A172 (cell line): ENCODE data around the gene INPP5A. TPM values are rescaled to one million over a fixed set of nuclear protein-coding genes. Genes with fewer than 3 reads are reported as not detected.
"Not testable (repeated sequence)": the region's sequence is repeated elsewhere in the genome, so short reads cannot be mapped to it uniquely, and the experiment has no call there.

Experiments
- DNase-seq: peaks from one replicate; pipeline ENCODE4 v3.0.0-alpha.2; 2015; ENCODE audit warnings: low spot score
- total RNA-seq: library from RNA; depleted of rRNA; stranded (reverse); fragments of >200 nt; shearing (Covaris generic); gene quantifications from 2 replicates; pipeline ENCODE4 v1.2.3, GENCODE V29; 2014

The INPP5A gene
- total RNA-seq, 1 experiment from 2014 or later = 13.1 TPM

DNA sequence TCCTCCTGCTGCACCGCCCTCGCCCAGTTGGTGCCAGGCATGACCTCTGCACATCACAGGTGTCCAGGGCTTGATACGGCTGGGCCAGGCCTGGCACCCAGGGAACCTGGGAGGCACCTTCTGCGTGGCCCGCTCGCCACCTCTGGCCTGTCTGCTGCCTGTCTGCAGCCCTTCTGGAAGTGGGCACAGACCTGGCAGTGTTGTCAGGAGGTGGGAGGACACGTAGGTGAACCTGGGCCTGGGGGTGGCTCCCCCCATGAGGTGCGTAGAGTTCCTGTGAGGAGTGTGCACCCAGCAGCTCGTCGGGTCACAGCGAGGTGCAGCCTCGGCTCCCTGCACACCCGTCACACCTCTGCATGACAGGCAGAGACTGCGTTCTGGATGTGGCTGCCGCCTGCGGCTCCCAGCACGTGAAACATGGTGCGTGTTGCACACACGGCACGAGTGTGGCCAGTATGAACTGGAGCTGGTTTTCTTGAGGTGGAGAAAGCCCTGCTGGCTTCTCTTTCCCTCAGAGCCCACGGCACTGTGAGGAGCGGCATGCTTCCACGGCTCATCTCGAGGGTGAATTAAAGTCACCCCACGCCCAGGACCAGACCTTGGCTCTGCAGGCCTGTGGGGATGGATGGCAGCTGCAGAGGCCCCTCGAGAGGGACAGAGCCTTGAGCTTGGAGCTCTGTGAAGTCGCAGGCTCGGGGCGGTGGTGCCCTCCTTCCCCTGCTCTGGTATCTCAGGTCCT lies 24.8 kb downstream of the INPP5A start:
- no peak for DNase-seq

DNA sequence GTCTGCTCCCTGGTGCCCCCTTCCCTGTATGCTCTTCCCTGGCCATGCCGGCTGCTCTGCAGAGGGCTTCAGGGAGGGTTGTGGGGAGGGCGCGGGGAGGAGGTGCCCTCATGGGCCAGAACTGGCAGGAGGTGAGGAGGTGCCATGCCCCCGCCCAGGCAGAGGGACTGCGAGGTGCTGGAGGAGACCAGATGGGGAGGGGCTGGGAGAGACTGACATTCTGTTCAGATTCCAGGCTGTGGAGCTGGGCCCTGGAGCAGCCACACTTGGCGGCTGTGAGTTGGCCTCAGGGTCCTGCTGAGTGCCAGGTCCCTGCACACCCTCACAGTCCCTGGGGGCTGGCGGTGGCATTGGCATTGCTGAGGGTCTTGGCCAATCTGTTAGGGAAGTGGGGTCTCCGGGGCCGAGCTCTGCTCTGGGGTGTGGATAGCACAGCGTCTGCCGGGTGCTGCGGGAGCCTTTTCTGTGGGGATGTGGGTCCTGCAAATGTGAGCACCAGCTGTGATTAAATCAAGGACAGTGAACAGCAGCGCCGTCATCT lies 25.4 kb downstream of the INPP5A start:
- no peak for DNase-seq

DNA sequence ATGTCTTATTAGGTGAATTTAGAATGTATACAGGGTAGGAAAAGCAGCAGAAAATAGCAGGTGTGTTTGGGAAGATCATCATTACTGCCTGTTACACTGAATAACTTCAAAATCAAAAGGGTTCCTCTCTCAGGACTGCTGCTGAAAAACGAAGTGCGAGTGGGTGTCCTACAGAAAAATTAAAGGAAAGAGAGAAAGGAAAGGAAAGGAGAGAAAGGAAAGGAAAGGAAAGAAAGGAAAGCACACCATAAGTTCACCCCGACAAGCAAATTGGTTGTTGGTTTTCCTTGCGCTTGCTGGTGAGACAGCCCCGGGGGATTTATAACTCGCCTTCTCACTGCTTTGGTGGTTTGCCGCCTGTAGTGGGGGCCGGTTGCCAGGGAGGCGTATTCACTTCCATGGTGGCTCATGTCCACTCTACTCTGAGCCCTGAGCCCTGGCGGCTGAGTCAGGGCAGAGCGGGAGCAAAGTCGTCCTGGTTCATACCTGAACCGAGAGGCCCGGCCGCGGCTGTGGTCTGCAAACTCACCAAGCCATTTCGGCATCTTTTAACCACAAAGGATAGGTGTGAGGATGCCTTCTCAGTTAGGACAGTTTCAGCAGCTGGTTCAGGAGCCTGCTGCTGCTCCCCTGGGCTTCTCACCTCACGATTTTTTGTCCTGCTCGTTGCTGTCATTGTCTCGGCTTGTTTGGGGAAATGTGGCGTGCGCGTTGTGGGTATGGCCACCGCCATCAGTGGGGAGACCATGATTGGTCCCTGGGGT lies 26.1 kb downstream of the INPP5A start:
- peak; percentile 65 for DNase-seq

DNA sequence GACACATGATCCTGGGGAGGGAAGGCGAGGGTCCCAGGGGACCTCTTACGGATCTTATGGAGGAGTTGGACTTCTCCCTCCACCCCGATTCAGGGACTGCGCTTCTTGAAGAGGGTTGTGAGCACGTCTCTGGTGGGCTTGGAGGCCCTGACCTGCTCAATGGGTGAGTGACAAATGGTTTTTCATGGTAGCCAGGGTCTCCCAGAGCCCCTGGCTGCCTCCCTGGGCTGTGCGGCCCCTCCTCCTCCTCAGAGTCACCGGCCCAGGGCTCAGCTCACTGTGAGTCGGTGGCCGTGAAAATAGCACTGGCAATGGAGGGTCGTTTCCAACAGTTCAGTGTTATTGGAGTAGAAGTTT lies 26.6 kb downstream of the INPP5A start:
- no peak for DNase-seq

DNA sequence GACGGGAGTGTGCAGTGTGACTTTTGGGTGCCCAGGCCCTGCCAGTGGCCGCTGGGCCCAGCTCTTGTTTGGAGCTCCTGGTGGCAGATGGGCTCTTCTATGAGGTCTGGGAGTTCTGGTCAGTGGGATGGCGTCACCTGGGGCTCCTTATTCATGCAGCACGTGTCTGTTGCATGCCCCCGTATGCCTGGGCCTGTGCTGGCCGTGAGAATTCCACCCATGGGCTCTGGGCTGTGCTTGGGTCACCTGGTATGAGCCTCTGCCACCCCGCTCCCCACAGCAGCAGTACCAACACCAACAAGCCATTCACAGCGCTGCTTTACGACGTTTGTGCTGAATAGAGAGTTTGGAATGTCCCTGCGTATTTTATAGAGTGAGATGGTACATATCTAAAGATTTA lies 27.1 kb downstream of the INPP5A start:
- no peak for DNase-seq

DNA sequence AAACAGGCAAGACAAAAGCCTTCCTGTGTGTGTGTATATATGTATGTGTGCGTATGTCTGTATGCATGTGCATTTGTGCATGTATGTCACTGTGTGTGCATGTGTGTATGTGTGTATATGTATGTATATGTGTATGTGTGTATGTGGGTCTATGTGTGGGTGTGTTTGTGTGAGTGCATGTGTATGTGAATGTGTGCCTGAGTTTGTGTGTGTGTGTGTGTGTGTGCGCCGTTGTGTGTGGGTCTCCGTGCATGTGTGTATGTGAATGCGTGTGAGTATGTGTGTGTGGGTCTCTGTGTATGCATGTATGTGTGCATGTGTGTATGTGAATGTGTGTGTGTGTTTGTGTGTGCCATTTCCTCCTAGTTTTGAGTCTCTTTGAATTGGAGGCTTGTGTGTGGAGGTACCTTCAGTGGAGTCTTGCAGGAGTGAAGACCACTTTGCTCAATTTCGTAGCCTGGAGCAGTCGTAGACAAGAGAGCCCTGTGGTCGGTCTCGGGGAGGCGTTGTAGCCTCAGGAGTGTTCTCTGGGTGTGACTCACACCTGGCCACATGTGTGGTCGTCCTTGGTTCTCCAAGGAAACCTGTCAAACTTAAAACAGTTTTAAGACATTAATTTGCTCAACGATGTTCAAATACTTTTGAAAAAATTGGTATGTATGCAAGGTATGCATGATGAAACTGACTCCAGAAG lies 28.1 kb downstream of the INPP5A start:
- DNase-seq = no peak

DNA sequence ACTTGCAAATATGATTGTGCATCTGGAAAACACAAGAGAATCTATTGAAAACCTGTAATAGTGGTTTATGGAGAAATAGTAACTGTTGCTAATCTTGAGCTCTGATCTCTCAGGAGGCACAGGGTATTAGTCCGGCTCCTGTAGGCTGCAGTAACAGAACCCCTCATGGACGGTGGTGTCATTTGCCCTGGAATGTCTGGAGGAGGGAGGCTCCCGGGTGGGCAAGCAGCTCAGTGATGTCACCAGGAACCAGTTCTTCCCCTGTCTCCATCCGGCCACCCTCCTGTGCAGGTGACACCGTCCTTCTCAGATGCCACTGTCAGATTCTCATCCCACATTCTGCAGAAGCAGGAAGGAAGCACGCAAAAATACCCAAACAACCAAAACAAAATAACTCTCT lies 29.3 kb downstream of the INPP5A start:
- no peak for DNase-seq

DNA sequence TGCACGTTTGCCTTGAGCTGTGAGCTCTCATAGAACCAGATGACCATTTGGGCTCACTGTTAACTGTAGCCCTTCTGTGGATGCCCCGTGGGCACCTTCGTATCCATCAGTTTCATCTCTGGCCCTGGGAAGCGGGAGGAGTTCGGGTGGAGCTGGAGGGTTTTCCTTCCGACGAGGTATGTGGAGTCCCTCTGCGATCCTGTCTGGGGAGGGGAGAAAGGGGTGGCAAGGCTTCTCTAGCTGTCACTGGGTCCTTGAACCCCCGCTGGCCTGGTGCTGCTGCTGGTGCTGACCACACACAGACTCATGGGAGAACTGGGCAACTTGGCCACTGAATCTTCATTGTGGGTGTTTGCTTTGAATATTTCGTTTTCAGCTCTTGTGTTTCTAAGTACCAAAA lies 32.7 kb downstream of the INPP5A start:
- no peak for DNase-seq

DNA sequence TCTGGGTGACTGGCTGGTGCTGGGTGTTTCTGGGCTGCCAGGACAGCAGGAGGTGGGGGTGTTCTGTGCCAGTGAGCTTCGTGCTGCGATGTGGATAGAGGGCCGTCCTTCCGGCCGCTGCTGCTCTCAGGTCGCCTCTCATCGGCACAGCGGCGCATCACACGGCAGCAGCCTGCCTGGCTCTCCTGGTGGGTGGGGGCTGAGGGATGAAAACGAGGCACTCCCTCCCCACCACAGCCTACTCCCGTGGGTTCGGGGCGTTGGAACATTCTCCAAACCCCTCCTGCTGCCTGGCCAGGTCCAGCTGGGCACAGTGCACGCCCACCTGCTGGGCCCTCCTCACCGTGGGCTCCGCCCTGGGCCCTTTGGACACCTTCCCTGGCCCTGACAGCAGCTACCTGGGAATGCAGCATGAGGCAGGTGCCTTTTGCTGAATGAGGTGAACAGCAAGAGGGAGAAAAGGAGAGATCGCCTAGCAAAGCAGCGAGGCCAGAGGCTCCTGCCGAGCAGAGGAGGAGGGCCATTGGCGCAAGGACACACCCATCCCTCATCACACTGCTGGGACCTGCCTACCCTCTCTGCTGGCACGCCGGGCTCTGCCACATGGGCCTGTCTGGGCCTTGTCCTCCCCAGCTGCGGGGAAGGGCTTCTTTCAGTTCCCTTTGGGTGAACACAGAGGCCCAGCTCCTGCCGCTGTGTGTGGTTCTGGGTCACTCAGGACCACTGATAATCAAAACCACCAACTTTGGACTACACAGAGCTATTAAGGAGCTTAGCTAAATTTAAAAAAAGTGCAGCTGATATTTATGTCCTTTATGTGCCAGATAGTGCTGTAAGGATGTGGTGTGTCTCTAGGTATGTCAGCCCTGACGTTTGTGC lies 33.4 kb downstream of the INPP5A start:
- no peak for DNase-seq

DNA sequence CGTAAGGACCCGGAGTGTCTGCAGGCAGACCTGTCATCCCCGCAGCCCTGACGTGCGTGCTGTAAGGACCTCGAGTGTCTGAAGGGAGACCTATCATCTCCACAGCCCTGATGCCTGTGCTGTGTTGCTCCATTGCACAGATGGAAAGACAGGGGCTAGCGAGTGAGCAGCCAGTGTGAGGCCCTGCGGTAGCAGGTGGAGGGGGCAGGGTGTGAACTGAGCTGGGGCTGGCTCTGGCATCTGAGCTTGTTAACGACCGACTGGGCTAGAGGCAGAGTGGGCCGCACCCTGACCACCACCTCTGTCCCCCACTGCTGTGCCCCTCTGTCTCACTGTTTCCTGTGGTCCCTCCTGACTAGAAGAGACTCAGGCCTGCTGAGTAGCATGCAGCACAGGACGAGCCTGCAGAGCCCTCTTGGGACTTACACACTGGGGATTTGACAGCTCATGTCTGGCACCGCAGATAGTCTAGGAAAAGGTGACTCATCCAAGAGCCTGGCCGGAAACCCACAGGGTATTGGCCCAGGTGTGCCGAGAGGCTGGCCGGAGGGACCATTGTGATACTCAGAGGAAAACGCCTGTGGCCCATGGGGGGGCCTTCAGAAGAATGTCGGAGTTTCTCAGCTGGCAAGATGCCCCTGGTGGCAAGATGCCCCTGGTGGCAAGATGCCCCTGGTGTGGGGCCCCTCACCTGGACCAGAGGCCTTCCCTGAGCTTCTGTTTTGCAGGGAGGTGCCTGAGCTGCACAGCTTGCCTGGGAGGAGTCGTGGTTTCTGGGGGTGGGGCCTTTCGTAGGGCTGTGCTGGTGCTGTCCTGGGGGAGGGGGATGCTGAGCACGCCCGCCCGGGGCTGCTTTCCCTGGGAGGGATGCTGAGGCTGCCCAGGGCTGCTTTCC lies 34.3 kb downstream of the INPP5A start:
- DNase-seq = peak; percentile 87

DNA sequence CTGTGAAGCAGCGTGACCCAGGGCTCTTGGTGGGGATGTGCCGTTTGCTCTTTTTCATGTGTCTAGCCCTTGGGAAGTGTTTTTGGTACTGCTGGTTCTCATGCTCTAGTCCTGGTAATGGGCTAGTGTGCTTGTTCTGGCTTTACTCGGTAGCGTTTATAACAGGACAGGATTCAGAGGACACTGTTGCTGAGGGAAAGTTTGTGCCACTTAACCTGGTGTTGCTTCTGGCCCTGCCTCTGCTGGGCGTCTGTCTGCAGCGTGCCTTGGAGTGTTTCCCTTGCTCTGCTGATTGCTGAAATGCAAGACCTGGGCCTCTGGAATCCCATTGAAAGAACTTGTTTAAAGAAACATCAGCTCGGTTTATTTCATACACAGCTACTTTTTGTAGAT lies 35.0 kb downstream of the INPP5A start:
- no peak for DNase-seq

DNA sequence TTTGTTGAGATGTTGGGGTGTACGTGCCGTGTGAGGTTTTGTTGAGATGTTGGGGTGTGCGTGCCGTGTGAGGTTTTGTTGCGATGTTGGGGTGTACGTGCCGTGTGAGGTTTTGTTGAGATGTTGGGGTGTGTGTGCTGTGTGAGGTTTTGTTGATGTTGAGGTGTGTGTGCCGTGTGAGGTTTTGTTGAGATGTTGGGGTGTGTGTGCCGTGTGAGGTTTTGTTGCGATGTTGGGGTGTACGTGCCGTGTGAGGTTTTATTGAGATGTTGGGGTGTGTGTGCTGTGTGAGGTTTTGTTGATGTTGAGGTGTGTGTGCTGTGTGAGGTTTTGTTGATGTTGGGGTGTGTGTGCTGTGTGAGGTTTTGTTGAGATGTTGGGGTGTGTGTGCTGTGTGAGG lies 35.4 kb downstream of the INPP5A start:
- DNase-seq = not testable (repeated sequence)

DNA sequence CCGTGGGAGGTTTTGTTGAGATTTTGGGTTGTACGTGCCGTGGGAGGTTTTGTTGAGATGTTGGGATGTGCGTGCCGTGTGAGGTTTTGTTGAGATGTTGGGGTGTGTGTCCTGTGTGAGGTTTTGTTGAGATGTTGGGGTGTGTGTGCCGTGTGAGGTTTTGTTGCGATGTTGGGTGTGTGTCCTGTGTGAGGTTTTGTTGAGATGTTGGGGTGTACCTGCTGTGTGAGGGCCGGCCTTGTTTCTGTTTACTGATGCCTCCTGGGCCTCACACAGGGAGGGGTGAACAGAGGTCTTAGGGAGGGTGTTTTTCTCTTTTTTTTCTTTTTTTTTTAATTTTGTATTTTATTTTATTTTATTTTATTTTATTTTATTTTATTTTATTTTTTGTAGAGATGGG lies 36.7 kb downstream of the INPP5A start:
- DNase-seq = no peak

DNA sequence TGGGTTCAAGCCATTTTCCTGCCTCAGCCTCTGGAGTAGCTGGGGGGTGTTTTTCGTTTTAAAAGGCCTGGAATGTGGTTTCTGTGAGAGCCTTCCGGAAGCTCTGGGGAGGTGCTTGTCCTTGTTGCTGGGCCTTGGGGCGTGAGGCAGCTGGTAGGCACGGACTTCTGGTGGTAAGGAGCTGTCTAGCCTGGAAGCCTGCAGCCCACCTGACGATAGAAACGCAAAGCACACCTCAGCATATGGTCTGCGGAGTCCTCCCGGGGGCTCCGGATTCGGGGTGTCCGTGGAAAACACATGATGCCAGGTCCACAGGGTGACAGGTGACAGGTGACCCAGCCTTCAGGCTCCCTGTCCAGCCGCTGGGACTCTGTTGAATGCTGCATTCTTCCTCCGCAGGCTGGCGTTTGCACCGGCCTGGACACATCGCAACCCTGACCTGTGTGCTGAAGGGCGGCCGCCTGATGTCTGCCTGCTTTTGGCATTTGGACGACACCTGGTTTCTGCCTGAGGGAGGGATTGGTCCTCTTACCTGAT lies 37.3 kb downstream of the INPP5A start:
- DNase-seq = no peak

DNA sequence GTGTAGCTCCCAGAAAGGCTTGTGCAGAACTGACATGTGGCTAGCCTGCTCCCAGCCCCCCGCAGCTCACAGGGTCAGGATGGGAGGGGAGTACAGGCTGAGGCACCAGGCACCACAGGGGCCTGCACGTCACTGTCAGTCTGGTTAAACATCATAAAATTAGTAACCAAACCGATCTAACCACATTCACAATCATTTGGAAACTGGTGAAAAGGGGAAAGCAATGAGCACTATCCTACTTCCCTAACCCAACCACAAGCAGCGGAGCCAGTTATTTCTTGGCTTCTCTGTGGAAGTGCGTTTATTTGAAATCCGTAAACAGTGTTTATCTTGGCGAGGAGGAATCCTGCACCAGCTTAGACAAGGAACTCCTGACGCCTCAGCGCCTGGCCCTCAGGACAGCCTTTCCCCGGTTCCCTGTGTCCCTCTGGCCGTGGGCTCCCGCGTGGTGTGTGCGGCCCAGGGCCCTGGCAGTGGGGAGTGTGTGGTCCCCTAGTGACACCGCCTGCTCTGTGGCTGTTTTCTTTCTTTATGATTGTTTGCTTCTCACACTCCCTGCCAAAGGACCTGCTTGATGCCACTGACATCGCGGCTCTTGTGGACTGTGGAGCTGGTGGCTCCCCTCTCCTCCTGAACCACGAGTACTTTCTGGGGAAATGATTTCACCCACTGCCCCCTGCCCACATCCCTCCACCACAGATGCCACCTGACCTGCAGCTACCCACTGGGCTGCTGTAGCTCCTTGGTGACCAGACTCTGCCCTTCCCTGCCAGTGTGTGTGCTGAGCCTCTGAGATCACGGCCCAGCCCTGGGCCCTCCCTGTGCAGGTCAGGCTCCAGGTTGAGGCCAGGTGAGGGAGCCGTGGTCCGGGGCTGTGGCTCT lies 38.0 kb downstream of the INPP5A start:
- peak; percentile 60 for DNase-seq

DNA sequence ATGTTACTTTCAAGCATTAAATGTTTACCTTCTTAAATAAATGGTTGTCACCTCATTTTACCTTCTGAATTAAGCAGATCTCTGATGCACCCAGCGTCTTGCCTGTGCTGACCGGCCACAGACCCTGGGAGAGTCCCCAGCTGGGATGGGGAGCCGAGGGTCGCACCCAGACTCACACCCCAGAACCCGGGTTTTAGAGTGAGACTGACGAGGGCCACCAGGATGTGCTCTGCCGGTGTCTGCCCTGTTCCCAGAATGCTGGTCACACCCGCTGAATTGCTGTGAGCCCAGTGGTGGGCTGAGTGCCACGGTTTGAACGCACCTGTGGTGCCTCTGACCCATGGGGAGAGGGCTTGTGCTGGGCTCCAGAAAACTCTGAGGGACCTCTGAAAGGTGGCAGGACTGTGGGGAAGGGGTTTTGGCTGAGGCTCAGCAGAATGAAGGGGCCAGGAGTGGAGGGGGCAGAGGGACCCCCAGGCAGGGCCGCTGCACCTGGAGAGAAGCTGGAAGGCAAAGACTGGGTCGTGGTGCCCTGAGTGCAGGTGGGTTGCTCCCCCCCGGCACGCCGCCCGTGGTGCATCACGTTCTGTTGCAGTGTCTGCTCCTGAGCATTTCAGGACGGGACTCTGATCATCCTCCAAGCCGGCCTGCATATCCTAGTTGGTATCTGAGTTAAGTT lies 39.2 kb downstream of the INPP5A start:
- DNase-seq = no peak

DNA sequence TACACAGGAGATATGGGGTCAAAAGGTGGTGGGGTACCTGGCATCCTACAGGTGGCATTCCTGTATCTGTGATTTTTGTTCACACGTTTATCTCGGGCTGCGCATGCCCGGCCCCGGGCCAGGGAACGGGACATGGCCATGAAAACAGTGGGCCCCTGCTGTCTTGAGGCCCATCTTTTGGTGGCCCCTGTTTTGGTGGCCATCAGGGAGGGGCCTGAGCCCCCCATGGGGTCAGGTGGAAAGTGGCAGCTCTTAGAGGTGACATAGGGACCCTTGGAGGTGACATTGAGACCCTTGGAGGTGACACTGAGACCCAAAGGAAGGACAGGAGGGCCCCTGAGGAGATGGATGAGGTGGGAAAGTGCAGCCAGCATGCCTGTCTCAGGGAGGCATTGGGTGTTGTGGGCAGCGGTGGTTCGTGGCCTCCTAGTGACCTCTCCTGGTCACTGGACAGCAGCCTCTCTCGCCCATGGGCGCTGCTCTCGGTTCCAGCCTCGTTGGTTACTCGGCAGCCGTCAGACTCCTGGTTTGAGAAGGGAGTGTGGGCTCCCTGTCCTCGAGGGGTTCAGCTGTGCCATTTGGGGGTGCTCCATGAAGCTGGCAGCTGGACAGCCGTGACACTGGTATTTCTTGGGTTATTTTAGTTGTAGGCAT lies 39.9 kb downstream of the INPP5A start:
- no peak for DNase-seq

DNA sequence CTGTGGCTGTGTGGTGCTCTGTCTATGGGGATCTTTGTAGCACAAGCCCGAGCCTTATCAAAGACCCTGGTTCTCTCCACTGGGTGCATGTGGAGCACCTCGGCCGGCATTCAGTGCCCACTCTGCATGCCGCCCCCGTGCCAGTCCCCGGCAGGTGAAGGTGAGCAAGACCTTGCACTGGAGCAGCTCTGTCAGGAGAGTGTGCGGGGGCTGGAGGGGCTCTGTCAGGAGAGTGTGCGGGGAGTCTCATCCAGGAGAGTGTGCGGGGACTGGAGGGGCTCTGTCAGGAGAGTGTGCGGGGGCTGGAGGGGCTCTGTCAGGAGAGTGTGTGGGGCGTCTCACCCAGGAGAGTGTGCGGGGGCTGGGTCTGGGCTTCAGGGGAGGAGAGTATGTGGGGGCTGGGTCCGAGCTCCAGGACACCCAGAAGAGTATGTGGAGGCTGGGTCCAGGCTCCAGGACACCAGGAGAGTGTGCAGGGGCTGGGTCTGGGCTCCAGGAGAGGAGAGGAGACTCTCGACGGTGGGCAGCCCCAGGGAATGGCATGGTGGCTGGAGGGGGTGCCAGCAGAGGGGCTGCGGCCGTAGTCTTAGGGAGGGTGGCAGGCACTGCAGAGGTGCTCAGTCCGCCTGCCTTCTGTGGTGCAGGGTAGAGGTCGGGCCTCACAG lies 40.8 kb downstream of the INPP5A start:
- no peak for DNase-seq
